ENCODE data around the gene SLC17A2. TPM values are rescaled to one million over a fixed set of nuclear protein-coding genes. Genes with fewer than 3 reads are reported as not detected.

The SLC17A2 gene
- total and polyA plus RNA-seq, 2 donors from 2014 or later, result 0.54 to 0.76 TPM

DNA sequence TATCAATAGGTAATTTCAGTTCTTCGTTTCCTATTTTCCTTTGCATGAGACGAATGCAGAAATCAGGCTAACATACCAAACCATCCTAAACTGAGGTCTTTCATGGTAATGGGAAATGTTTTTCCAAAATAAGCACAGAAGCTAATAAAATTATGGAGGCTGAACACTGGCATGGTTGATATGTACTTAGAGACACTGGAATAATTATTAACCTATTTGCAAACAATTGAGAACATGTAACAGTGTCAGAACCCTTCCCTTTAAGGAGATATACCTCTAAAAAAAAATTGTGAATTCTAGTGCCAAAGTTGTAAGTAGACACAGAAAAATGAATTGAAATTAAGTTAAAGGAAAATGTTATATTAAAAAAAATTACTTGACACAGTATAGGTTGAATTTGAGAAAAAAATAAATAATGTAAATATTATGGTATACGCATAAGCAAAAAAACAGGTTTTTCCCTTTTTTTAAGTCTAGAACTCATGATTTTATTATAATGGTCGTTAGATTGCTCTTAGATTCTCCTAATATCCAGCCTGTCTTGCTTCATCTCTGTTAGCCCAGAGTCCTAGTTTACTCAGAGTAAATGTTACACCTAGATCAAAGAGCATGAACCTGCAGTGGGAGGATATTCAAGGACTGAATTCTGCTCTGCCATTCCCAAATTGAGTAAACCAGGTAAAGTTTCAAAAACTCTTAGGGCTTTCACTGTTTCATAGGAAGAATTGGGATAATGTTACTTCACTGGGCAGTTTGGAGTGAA is 1.7 kb downstream of the SLC17A2 start:
- intact Hi-C loops (cut with DNase I), result no loop called here
- DNase-seq, result no peak
- FAIRE-seq, result peak; percentile 17
- H3K27me3 ChIP-seq (ENCODE audit: control insufficient read depth, insufficient read depth, low read length), result no peaks in the 10 kb centered on the region
- peaks cover 0 to 7% (median 0%) of the 10 kb centered on the region in 3 donors for H3K4me1 ChIP-seq (ENCODE audit: control insufficient read depth in 2 of 3, insufficient read depth in 2 of 3, low read depth in 1 of 3, low read length in 3 of 3)
- no peak overlapping the region for H3K27ac ChIP-seq (ENCODE audit: low read depth in 2 of 2, low read length in 2 of 2)
- H3K36me3 ChIP-seq (ENCODE audit: control insufficient read depth in 2 of 3, insufficient read depth in 3 of 3, low read length in 3 of 3), result no peaks in the 10 kb centered on the region
- TF ChIP-seq, protein P1, sequence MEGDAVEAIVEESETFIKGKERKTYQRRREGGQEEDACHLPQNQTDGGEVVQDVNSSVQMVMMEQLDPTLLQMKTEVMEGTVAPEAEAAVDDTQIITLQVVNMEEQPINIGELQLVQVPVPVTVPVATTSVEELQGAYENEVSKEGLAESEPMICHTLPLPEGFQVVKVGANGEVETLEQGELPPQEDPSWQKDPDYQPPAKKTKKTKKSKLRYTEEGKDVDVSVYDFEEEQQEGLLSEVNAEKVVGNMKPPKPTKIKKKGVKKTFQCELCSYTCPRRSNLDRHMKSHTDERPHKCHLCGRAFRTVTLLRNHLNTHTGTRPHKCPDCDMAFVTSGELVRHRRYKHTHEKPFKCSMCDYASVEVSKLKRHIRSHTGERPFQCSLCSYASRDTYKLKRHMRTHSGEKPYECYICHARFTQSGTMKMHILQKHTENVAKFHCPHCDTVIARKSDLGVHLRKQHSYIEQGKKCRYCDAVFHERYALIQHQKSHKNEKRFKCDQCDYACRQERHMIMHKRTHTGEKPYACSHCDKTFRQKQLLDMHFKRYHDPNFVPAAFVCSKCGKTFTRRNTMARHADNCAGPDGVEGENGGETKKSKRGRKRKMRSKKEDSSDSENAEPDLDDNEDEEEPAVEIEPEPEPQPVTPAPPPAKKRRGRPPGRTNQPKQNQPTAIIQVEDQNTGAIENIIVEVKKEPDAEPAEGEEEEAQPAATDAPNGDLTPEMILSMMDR (IDR thresholded peaks at IDR 0.05; ENCODE audit: borderline replicate concordance, extremely low read depth, insufficient read depth), result no peak
- H3K4me3 ChIP-seq (ENCODE audit: low read length in 3 of 3), result no peak overlapping the region
- no peaks in the 10 kb centered on the region for H3K9me3 ChIP-seq (ENCODE audit: control insufficient read depth in 2 of 3, insufficient read depth in 1 of 3, low read length in 3 of 3)
- H3K9ac ChIP-seq (ENCODE audit: low read length in 3 of 3), result no peak overlapping the region

DNA sequence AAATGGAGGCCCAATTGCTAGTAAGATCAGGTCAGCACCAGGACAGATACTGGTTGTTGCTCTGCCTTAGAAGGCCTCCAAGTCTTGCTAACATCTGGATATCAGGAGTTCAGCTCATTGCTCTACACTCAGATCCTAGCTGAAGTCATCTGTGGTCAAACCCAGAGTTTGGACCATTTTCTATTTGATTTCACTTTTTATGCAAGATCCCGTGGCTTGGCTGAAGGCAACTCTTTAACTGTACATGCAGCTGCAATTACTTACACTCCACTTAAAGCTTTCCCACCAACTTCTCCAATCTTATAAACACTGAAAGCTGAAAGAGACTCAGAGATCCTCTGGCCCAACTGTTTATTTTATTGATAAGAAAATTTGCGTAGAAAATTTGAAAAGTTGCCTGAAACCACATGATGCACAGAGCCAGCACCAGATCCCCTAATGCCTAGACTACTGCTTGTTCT is 2.7 kb downstream of the SLC17A2 start:
- no peaks in the 10 kb centered on the region for H3K9me3 ChIP-seq (ENCODE audit: control insufficient read depth in 2 of 3, insufficient read depth in 1 of 3, low read length in 3 of 3)
- no peak overlapping the region for H3K27ac ChIP-seq (ENCODE audit: low read depth in 2 of 2, low read length in 2 of 2)
- no peak overlapping the region for H3K9ac ChIP-seq (ENCODE audit: low read length in 3 of 3)
- peaks cover 0 to 7% (median 0%) of the 10 kb centered on the region in 3 donors for H3K4me1 ChIP-seq (ENCODE audit: control insufficient read depth in 2 of 3, insufficient read depth in 2 of 3, low read depth in 1 of 3, low read length in 3 of 3)
- intact Hi-C loops (cut with DNase I), result no loop called here
- H3K4me3 ChIP-seq (ENCODE audit: low read length in 3 of 3), result no peak overlapping the region
- no peaks in the 10 kb centered on the region for H3K36me3 ChIP-seq (ENCODE audit: control insufficient read depth in 2 of 3, insufficient read depth in 3 of 3, low read length in 3 of 3)
- TF ChIP-seq, protein P1 (IDR thresholded peaks at IDR 0.05; ENCODE audit: borderline replicate concordance, extremely low read depth, insufficient read depth), result no peak
- FAIRE-seq (no peak), DNase-seq (no peak)
- no peaks in the 10 kb centered on the region for H3K27me3 ChIP-seq (ENCODE audit: control insufficient read depth, insufficient read depth, low read length)

DNA sequence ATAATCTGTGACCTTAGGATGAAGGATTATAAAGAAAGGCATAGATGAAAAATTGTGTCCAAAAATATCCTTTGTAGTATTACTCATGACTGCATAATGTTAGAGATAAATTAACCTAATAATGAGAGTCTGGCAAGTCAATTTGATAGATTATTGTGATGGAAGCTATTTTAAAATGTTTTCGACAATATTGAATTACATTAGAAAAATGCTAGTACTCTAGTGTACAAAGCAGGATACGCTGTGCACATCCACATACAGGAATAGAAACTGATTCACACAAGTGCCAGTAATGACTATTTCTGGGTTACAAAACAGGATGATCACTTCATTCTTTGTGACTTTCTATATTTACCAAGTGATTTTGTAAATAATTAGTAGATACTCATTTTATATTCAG is 3.3 kb downstream of the SLC17A2 start:
- TF ChIP-seq, protein P1 (IDR thresholded peaks at IDR 0.05; ENCODE audit: borderline replicate concordance, extremely low read depth, insufficient read depth), result no peak
- FAIRE-seq, result no peak
- H3K27me3 ChIP-seq (ENCODE audit: control insufficient read depth, insufficient read depth, low read length), result no peaks in the 10 kb centered on the region

More for the DNA sequence above, 3.3 kb downstream of the SLC17A2 start:
- H3K4me3 ChIP-seq (ENCODE audit: low read length in 3 of 3), result no peak overlapping the region
- intact Hi-C loops (cut with DNase I), result no loop called here
- DNase-seq, result no peak
- H3K9ac ChIP-seq (ENCODE audit: low read length in 3 of 3), result no peak overlapping the region
- no peaks in the 10 kb centered on the region for H3K9me3 ChIP-seq (ENCODE audit: control insufficient read depth in 2 of 3, insufficient read depth in 1 of 3, low read length in 3 of 3)
- peaks cover 0 to 7% (median 0%) of the 10 kb centered on the region in 3 donors for H3K4me1 ChIP-seq (ENCODE audit: control insufficient read depth in 2 of 3, insufficient read depth in 2 of 3, low read depth in 1 of 3, low read length in 3 of 3)
- H3K27ac ChIP-seq (ENCODE audit: low read depth in 2 of 2, low read length in 2 of 2), result no peak overlapping the region
- H3K36me3 ChIP-seq (ENCODE audit: control insufficient read depth in 2 of 3, insufficient read depth in 3 of 3, low read length in 3 of 3), result no peaks in the 10 kb centered on the region
